K562 (cell line): ENCODE measurements around the gene ANKS1A. TPM values are rescaled to one million over a fixed set of nuclear protein-coding genes. Genes with fewer than 3 reads are reported as not detected.

Source experiments
- ATAC-seq: fragments of 200-7000 bp; cut with Tn5 transposase; 3 replicates; pipeline ENCODE4 v1.9.1; 2020; ENCODE audit warnings: moderate library complexity
- BruUV-seq: library from RNA; stranded (reverse); fragments of 400-500 nt; replicated peaks from 2 replicates; lab custom pipeline; 2021; lab: Mats Ljungman, UMichigan
- CTCF ChIA-PET: fragments of 300-600 bp; formaldehyde crosslinking; extraction: SDS; loops from one replicate; lab custom pipeline; 2021; ENCODE audit warnings: low intra/inter-chr PET ratio; lab: Yijun Ruan, JAX
- POLR2A ChIA-PET: fragments of 300-600, 350-650 bp; sonication (Branson Sonifier 250); formaldehyde crosslinking; extraction: SDS; loops from one replicate; lab custom pipeline; 2021; ENCODE audit warnings: antibody characterized with exemption, inconsistent platforms; lab: Yijun Ruan, JAX
- DNase-seq, 4 experiments: peaks; one replicate each; pipeline versions ENCODE4 v3.0.0 to v3.0.0-alpha.2; 2011 to 2018; ENCODE audit warnings: low spot score in 3 of 4, mixed read lengths in 3 of 4; ENCODE audit errors: extremely low read depth in 1 of 4
- FAIRE-seq: peaks from 2 replicates; lab custom pipeline; 2011; peaks lifted over from hg19 to GRCh38; lab: Jason Lieb, UNC
- H2AFZ ChIP-seq: 2 replicates; pipeline ENCODE4 v1.6.0; 2011; ENCODE audit warnings: low read depth, low read length, control low read depth, inconsistent platforms
- H3K27ac ChIP-seq: fragments of 200-600 bp; 3 replicates; pipeline ENCODE4 v1.8.0; 2011; ENCODE audit warnings: low read depth, mild to moderate bottlenecking, control low read depth, inconsistent platforms, low read length, moderate library complexity, mixed read lengths; ENCODE audit errors: extremely low read depth
- H3K27me3 ChIP-seq, 2 experiments: fragments of 300-600 bp in 1 of 2; 2 replicates in 1 of 2; 3 replicates in 1 of 2; pipeline versions ENCODE4 v1.6.0 to v1.8.0; 2011; ENCODE audit warnings: inconsistent platforms in 2 of 2, low read length in 2 of 2, mild to moderate bottlenecking in 1 of 2, mixed read lengths in 1 of 2, moderate library complexity in 1 of 2; ENCODE audit not compliant: control insufficient read depth in 2 of 2, insufficient read depth in 2 of 2
- H3K36me3 ChIP-seq: fragments of 300-600 bp; 3 replicates; pipeline ENCODE4 v1.8.0; 2011; ENCODE audit warnings: mild to moderate bottlenecking, low read length, inconsistent platforms; ENCODE audit not compliant: control insufficient read depth, insufficient read depth
- H3K4me1 ChIP-seq, 2 experiments: fragments of 200-600 bp in 1 of 2; replicated peaks in 1 of 2; 2 replicates in 1 of 2; 3 replicates in 1 of 2; pipeline versions ENCODE4 v1.5.1 to v1.8.0; 2011; ENCODE audit warnings: inconsistent platforms in 2 of 2, low read length in 2 of 2, mild to moderate bottlenecking in 1 of 2, mixed read lengths in 1 of 2, moderate library complexity in 1 of 2; ENCODE audit not compliant: control insufficient read depth in 2 of 2, insufficient read depth in 2 of 2
- H3K4me2 ChIP-seq: 2 replicates; pipeline ENCODE4 v1.6.1; 2011; ENCODE audit warnings: low read length, control low read depth, inconsistent platforms, mixed read lengths; ENCODE audit not compliant: insufficient read depth
- H3K4me3 ChIP-seq: fragments of 200-600 bp; sonication (generic), shearing (Covaris generic); 2 replicates; pipeline ENCODE4 v1.5.1; 2016; ENCODE audit warnings: control low read depth, inconsistent platforms
- H3K79me2 ChIP-seq: fragments of 200-600 bp; 3 replicates; pipeline ENCODE4 v1.8.0; 2011; ENCODE audit warnings: low read length, inconsistent platforms; ENCODE audit not compliant: control insufficient read depth, insufficient read depth
- H3K9ac ChIP-seq, 2 experiments: 2 replicates each; pipeline versions ENCODE4 v1.6.0 to v1.6.1; 2011; ENCODE audit warnings: low read depth in 2 of 2, low read length in 2 of 2, control low read depth in 1 of 2, inconsistent platforms in 1 of 2, mild to moderate bottlenecking in 1 of 2, mixed read lengths in 1 of 2; ENCODE audit not compliant: insufficient read depth in 1 of 2
- H3K9me1 ChIP-seq: one replicate; pipeline ENCODE4 v1.6.0; 2011; ENCODE audit warnings: inconsistent platforms, mild to moderate bottlenecking, low read length, moderate library complexity; ENCODE audit not compliant: control insufficient read depth, insufficient read depth
- H3K9me3 ChIP-seq: replicated peaks from 2 replicates; pipeline ENCODE4 v1.5.1; 2011; ENCODE audit warnings: low read depth, low read length, inconsistent platforms; ENCODE audit not compliant: control insufficient read depth, insufficient read depth
- H4K20me1 ChIP-seq: replicated peaks from 2 replicates; pipeline ENCODE4 v1.6.1; 2011; ENCODE audit warnings: low read length, inconsistent platforms, mixed read lengths; ENCODE audit not compliant: control insufficient read depth, insufficient read depth
- ARNT ChIP-seq, 2 experiments: fragments of 450-650 bp; IDR thresholded peaks; 2 replicates each; pipeline ENCODE4 v1.6.1; 2016; ENCODE audit warnings: mild to moderate bottlenecking in 1 of 2
- EP300 ChIP-seq: IDR thresholded peaks from 2 replicates; pipeline ENCODE4 v1.6.1; 2012; ENCODE audit warnings: low read length, improper control_type of control experiment
- MED1 ChIP-seq: sonication (generic); formaldehyde crosslinking; IDR thresholded peaks from 2 replicates; pipeline ENCODE4 v1.8.1; 2023; ENCODE audit warnings: missing genetic modification reagents, borderline replicate concordance
- PHF20 ChIP-seq: fragments of 450-650 bp; IDR thresholded peaks from 2 replicates; pipeline ENCODE4 v1.6.1; 2018; ENCODE audit not compliant: partially characterized antibody
- TAF1 ChIP-seq: IDR thresholded peaks from 2 replicates; pipeline ENCODE4 v1.6.1; 2011; ENCODE audit warnings: mild to moderate bottlenecking, low read length, moderate library complexity; ENCODE audit not compliant: insufficient read depth, control insufficient read depth, severe bottlenecking; ENCODE audit errors: extremely low read depth
- TAF15 ChIP-seq: fragments of 200-400 bp; formaldehyde crosslinking; IDR thresholded peaks from 2 replicates; pipeline ENCODE4 v1.6.1; 2017; ENCODE audit warnings: mild to moderate bottlenecking, low read depth, low read length, moderate library complexity
- TEAD1 ChIP-seq, 2 experiments: fragments of 450-650 bp in 1 of 2; sonication (generic) in 1 of 2; formaldehyde crosslinking; IDR thresholded peaks; 2 replicates each; pipeline versions ENCODE4 v1.4.0 to v1.8.0; 2020 to 2022; ENCODE audit warnings: mild to moderate bottlenecking in 2 of 2, missing genetic modification reagents in 1 of 2
- TSC22D4 ChIP-seq: fragments of 450-650 bp; IDR thresholded peaks from 2 replicates; pipeline ENCODE4 v1.6.1; 2016; ENCODE audit warnings: missing genetic modification characterization, missing biosample characterization, control low read depth
- ZNF232 ChIP-seq: sonication (generic); formaldehyde crosslinking; IDR thresholded peaks from 2 replicates; pipeline ENCODE4 v1.8.0; 2022; ENCODE audit warnings: mild to moderate bottlenecking, missing genetic modification reagents
- WGBS: fragments of 100-300 bp; shearing (Covaris generic); methylation state at CpG from one replicate; pipeline ENCODE4 v1.1.6; 2016; ENCODE audit warnings: low coverage, mixed read lengths; ENCODE audit not compliant: insufficient coverage; ENCODE audit errors: missing lambda C conversion rate; 5-methylcytosine and 5-hydroxymethylcytosine counted together
- in situ Hi-C: fragments of 300-500 bp; cut with MboI; formaldehyde crosslinking; loops from 4 replicates; pipeline ENCODE4 v1.15.0; 2018; ENCODE audit warnings: inconsistent platforms, mixed read lengths
- intact Hi-C: fragments of 100-400 bp; cut with micrococcal nuclease; formaldehyde crosslinking; loops from 2 replicates; pipeline ENCODE4 v1.14.2; 2022
- polyA plus RNA-seq, 8 experiments: library from polyadenylated mRNA; depleted of rRNA in 4 of 8; stranded (reverse) in 5 of 8; unstranded in 3 of 8; fragments of >200 nt; fragmentation: Nextera tagmentation in 2 of 8; fragmentation: Illumina TruSeq in 1 of 8; extraction: Ambion mirVana in 2 of 8; extraction: Trizol in 1 of 8; gene quantifications; 2 replicates each; pipeline versions ENCODE4 v1.2.1 to v1.2.3, GENCODE V29; 2011 to 2014; ENCODE audit warnings: inconsistent platforms in 1 of 8, missing spikeins in 1 of 8
- total RNA-seq, 7 experiments: library from RNA; depleted of rRNA in 6 of 7; stranded (reverse); fragments of >200 nt in 6 of 7; fragmentation: Illumina TruSeq in 2 of 7; extraction: Trizol in 2 of 7; gene quantifications; 2 replicates each; pipeline versions ENCODE4 v1.2.1 to v1.2.3, GENCODE V29; 2011 to 2021; ENCODE audit warnings: low replicate concordance in 1 of 7
- TF ChIP-seq, protein P1 (sequence below): fragments of 450-650 bp; IDR thresholded peaks from 2 replicates; pipeline ENCODE4 v1.6.1; 2018; ENCODE audit warnings: mild to moderate bottlenecking, low read depth; ENCODE audit not compliant: partially characterized antibody
- TF ChIP-seq, protein P2 (sequence below): IDR thresholded peaks from 2 replicates; pipeline ENCODE4 v1.6.1; 2014; ENCODE audit warnings: antibody characterized with exemption
- TF ChIP-seq, protein P3 (sequence below): fragments of 450-650 bp; IDR thresholded peaks from 2 replicates; pipeline ENCODE4 v1.6.1; 2017; ENCODE audit warnings: antibody characterized with exemption, mild to moderate bottlenecking
- TF ChIP-seq, protein P4 (sequence below): fragments of 450-650 bp; formaldehyde crosslinking; IDR thresholded peaks from 2 replicates; pipeline ENCODE4 v1.4.0; 2020; ENCODE audit warnings: mild to moderate bottlenecking, moderate library complexity

Gene ANKS1A
- total and polyA plus RNA-seq, 9 of the 15 experiments (the other 6 are each of a cell fraction or from before 2014, with no cell fraction given), result 1.1 to 13.8 (median 5.3) TPM

DNA sequence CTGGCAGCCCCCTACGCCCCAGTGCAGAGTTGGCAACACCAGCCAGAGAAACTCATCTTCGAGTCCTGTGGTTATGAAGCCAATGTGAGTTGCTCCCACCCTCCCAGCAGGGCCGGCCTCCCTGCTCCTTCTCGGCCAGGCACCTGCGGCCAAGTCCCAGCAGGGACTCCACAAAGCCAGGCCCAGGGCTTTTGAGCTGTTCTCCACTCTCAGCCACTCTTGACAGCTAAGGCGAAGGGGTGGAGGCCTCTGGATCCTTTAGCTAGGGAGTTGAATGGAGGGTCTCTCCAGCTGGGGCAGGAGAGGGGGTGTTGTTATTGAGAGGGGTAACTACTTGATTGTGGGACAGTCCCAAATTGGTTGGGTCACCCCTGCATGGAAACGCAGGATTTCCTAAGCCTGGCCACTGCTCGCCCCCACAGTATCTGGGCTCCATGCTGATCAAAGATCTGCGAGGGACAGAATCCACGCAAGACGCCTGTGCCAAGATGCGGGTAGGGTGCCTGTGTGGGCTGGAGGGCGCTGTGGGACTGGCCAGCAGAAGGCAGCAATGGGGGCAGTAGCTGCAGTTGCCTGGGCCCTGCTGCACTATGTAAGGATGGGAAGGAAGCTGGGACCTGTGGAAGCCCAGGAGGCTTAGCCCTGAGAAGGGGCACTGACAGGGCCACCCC is 193.8 kb downstream of the ANKS1A start:
- 76% methylated on average over 13 of the region's 13 CpGs for WGBS
- H2AFZ ChIP-seq, result no peak overlapping the region
- ChIA-PET POLR2A (no interaction called here), CTCF (no interaction called here)
- in situ Hi-C loops, result no loop called here
- H3K79me2 ChIP-seq, result no peaks in the 10 kb centered on the region
- peaks cover 0 to 16% of the 10 kb centered on the region in 2 experiments; a peak in 1 of 5 replicates for H3K4me1 ChIP-seq
- no peak overlapping the region for H3K9ac ChIP-seq
- no peak overlapping the region for H3K4me3 ChIP-seq
- H3K36me3 ChIP-seq, result peaks cover 9% of the 10 kb centered on the region; the same call in 1 of the 3 replicates
- FAIRE-seq (no peak), ATAC-seq (no peak), DNase-seq (no peak)
- H3K4me2 ChIP-seq, result no peak overlapping the region
- H3K27ac ChIP-seq, result no peak overlapping the region
- intact Hi-C loops, result no loop called here
- no peaks in the 10 kb centered on the region for H4K20me1 ChIP-seq
- BruUV-seq, result no TSS peak
- no peaks in the 10 kb centered on the region for H3K27me3 ChIP-seq
- H3K9me1 ChIP-seq, result no peaks in the 10 kb centered on the region
- H3K9me3 ChIP-seq, result no peaks in the 10 kb centered on the region
- TF ChIP-seq TAF1 (no peak), ZNF232 (CRISPR knock-in tag) (no peak), TSC22D4 (no peak), TAF15 (no peak), ARNT (IDR thresholded peaks at IDR 0.05) (no peak), TEAD1 (CRISPR knock-in tag; IDR thresholded peaks at IDR 0.05) (no peak), EP300 (no peak), PHF20 (no peak), MED1 (CRISPR knock-in tag) (no peak)
- TF ChIP-seq, protein P1, sequence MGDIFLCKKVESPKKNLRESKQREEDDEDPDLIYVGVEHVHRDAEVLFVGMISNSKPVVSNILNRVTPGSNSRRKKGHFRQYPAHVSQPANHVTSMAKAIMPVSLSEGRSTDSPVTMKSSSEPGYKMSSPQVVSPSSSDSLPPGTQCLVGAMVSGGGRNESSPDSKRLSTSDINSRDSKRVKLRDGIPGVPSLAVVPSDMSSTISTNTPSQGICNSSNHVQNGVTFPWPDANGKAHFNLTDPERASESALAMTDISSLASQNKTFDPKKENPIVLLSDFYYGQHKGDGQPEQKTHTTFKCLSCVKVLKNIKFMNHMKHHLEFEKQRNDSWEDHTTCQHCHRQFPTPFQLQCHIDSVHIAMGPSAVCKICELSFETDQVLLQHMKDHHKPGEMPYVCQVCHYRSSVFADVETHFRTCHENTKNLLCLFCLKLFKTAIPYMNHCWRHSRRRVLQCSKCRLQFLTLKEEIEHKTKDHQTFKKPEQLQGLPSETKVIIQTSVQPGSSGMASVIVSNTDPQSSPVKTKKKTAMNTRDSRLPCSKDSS, result no peak
- TF ChIP-seq, protein P2, sequence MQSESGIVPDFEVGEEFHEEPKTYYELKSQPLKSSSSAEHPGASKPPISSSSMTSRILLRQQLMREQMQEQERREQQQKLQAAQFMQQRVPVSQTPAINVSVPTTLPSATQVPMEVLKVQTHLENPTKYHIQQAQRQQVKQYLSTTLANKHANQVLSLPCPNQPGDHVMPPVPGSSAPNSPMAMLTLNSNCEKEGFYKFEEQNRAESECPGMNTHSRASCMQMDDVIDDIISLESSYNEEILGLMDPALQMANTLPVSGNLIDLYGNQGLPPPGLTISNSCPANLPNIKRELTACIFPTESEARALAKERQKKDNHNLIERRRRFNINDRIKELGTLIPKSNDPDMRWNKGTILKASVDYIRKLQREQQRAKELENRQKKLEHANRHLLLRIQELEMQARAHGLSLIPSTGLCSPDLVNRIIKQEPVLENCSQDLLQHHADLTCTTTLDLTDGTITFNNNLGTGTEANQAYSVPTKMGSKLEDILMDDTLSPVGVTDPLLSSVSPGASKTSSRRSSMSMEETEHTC, result no peak
- TF ChIP-seq, protein P3, sequence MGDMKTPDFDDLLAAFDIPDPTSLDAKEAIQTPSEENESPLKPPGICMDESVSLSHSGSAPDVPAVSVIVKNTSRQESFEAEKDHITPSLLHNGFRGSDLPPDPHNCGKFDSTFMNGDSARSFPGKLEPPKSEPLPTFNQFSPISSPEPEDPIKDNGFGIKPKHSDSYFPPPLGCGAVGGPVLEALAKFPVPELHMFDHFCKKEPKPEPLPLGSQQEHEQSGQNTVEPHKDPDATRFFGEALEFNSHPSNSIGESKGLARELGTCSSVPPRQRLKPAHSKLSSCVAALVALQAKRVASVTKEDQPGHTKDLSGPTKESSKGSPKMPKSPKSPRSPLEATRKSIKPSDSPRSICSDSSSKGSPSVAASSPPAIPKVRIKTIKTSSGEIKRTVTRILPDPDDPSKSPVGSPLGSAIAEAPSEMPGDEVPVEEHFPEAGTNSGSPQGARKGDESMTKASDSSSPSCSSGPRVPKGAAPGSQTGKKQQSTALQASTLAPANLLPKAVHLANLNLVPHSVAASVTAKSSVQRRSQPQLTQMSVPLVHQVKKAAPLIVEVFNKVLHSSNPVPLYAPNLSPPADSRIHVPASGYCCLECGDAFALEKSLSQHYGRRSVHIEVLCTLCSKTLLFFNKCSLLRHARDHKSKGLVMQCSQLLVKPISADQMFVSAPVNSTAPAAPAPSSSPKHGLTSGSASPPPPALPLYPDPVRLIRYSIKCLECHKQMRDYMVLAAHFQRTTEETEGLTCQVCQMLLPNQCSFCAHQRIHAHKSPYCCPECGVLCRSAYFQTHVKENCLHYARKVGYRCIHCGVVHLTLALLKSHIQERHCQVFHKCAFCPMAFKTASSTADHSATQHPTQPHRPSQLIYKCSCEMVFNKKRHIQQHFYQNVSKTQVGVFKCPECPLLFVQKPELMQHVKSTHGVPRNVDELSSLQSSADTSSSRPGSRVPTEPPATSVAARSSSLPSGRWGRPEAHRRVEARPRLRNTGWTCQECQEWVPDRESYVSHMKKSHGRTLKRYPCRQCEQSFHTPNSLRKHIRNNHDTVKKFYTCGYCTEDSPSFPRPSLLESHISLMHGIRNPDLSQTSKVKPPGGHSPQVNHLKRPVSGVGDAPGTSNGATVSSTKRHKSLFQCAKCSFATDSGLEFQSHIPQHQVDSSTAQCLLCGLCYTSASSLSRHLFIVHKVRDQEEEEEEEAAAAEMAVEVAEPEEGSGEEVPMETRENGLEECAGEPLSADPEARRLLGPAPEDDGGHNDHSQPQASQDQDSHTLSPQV, result no peak
- TF ChIP-seq, protein P4, sequence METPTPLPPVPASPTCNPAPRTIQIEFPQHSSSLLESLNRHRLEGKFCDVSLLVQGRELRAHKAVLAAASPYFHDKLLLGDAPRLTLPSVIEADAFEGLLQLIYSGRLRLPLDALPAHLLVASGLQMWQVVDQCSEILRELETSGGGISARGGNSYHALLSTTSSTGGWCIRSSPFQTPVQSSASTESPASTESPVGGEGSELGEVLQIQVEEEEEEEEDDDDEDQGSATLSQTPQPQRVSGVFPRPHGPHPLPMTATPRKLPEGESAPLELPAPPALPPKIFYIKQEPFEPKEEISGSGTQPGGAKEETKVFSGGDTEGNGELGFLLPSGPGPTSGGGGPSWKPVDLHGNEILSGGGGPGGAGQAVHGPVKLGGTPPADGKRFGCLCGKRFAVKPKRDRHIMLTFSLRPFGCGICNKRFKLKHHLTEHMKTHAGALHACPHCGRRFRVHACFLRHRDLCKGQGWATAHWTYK (CRISPR knock-in tag), result no peak
